Activated CD8-positive, alpha-beta memory T cell treated with anti-CD3 and anti-CD28 coated beads, Interleukin-2, amount 10 ng/mL, durations not matched to agents 7 days and 5 days (primary cell): ENCODE measurements around the gene NCKAP5. TPM values are rescaled to one million over a fixed set of nuclear protein-coding genes. Genes with fewer than 3 reads are reported as not detected.
"Not testable (repeated sequence)": the region's sequence is repeated elsewhere in the genome, so short reads cannot be mapped to it uniquely, and the experiment has no call there.

Experiments used
- ATAC-seq: fragments of 150-1000 bp; cut with Tn5 transposase; one replicate; pipeline ENCODE4 v1.10.0; 2021; ENCODE audit warnings: moderate library complexity
- CTCF ChIA-PET: fragments of 350-600 bp; sonication (Branson Sonifier 250); formaldehyde crosslinking; loops from one replicate; lab custom pipeline; 2021; ENCODE audit warnings: antibody characterized with exemption; lab: Charles Lee
- DNase-seq: peaks from one replicate; pipeline ENCODE4 v3.0.0-alpha.2; 2020
- H3K27ac Mint-ChIP-seq: one replicate; pipeline ENCODE4 v1.8.0; 2021; ENCODE audit warnings: mild to moderate bottlenecking, mixed read lengths
- H3K27me3 Mint-ChIP-seq: one replicate; pipeline ENCODE4 v1.8.0; 2021; ENCODE audit warnings: mixed read lengths
- H3K36me3 Mint-ChIP-seq: one replicate; pipeline ENCODE4 v1.8.0; 2021; ENCODE audit warnings: mild to moderate bottlenecking, mixed read lengths
- H3K4me1 Mint-ChIP-seq: one replicate; pipeline ENCODE4 v1.8.0; 2021; ENCODE audit warnings: mixed read lengths
- H3K4me3 Mint-ChIP-seq: one replicate; pipeline ENCODE4 v1.8.0; 2021; ENCODE audit warnings: mild to moderate bottlenecking, moderate library complexity, mixed read lengths
- H3K9me3 Mint-ChIP-seq: one replicate; pipeline ENCODE4 v1.8.0; 2022; ENCODE audit warnings: low read depth, mixed read lengths
- total RNA-seq, 2 experiments: library from RNA; stranded (reverse); gene quantifications; one replicate each; pipeline ENCODE4 v1.2.3, GENCODE V29; 2021

Gene NCKAP5
- total RNA-seq, 2 experiments from 2014 or later = not detected

DNA sequence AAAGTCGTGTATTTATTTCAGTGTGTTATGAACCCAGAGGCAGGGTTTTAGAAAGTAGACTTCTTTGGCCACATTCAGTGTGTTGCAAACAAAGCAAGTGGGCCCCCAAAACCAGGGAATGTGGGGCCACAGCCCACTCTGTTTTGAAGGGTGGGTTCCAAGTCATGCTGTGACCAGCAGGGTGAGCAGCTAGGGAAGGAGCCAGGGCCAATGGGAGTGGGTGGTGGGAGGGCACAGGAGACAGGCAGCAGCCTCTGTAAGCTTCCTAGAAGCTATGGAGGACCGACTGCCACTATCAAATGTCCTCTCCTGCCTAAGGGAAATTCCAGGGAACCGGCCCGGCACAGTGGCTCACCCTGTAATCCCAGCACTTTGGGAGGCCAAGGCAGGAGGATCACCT lies 847.9 kb downstream of the NCKAP5 start:
- Mint-ChIP-seq H3K4me3 (no peak overlapping the region), H3K9me3 (peaks cover 3% of the 10 kb centered on the region), H3K4me1 (no peaks in the 10 kb centered on the region), H3K36me3 (no peaks in the 10 kb centered on the region), H3K27ac (no peak overlapping the region), H3K27me3 (no peaks in the 10 kb centered on the region)
- no peak for DNase-seq
- ATAC-seq = no peak
- CTCF ChIA-PET = no interaction called here

DNA sequence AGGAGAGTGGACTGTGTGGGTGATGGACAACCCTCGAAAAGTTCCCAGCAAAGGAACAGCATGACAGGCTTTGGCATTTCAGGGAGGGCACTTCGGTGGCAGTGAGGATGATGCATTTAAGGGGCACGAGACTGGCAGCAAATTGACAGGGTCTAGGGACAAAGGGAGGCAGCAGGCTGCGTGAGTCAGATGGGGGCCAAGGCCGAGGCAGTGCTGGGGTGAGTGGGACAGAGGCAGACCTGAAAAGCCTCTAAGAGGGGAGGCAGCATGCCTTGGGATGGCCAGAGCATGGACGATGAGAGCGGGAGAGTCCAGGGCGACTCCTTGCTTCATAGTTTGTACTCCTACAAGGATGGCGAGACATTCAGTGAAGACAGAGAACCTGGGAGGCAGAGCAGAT lies 848.8 kb downstream of the NCKAP5 start:
- peaks cover 3% of the 10 kb centered on the region for H3K9me3 Mint-ChIP-seq
- H3K4me3 Mint-ChIP-seq = no peak overlapping the region
- no peak overlapping the region for H3K27ac Mint-ChIP-seq
- H3K4me1 Mint-ChIP-seq = no peaks in the 10 kb centered on the region
- no peak for ATAC-seq
- CTCF ChIA-PET = no interaction called here
- DNase-seq = no peak
- no peaks in the 10 kb centered on the region for H3K27me3 Mint-ChIP-seq
- H3K36me3 Mint-ChIP-seq = no peaks in the 10 kb centered on the region

DNA sequence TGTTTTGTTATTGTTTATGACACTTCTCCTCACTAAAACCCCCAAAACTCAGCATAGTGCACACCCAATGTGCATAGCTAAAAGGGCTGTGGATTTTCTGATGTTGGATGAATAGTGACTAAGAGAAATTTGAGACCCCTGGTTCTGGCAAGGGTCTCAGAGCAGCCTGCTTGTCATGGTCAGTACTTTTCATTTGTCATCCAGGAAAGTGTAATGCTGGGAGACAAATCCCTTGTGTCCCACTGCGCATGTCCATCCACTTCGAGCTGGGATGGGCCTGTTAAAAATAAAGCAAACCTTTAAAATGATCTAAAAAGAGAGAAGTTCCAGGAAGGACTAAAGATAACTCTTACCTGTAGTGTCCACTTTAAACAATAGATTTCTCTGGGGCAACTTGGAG lies 851.3 kb downstream of the NCKAP5 start:
- no peaks in the 10 kb centered on the region for H3K27me3 Mint-ChIP-seq
- no peaks in the 10 kb centered on the region for H3K4me1 Mint-ChIP-seq
- H3K27ac Mint-ChIP-seq = no peak overlapping the region
- H3K36me3 Mint-ChIP-seq = no peaks in the 10 kb centered on the region
- DNase-seq = no peak
- no peaks in the 10 kb centered on the region for H3K9me3 Mint-ChIP-seq
- CTCF ChIA-PET = no interaction called here
- H3K4me3 Mint-ChIP-seq = no peak overlapping the region
- no peak for ATAC-seq

DNA sequence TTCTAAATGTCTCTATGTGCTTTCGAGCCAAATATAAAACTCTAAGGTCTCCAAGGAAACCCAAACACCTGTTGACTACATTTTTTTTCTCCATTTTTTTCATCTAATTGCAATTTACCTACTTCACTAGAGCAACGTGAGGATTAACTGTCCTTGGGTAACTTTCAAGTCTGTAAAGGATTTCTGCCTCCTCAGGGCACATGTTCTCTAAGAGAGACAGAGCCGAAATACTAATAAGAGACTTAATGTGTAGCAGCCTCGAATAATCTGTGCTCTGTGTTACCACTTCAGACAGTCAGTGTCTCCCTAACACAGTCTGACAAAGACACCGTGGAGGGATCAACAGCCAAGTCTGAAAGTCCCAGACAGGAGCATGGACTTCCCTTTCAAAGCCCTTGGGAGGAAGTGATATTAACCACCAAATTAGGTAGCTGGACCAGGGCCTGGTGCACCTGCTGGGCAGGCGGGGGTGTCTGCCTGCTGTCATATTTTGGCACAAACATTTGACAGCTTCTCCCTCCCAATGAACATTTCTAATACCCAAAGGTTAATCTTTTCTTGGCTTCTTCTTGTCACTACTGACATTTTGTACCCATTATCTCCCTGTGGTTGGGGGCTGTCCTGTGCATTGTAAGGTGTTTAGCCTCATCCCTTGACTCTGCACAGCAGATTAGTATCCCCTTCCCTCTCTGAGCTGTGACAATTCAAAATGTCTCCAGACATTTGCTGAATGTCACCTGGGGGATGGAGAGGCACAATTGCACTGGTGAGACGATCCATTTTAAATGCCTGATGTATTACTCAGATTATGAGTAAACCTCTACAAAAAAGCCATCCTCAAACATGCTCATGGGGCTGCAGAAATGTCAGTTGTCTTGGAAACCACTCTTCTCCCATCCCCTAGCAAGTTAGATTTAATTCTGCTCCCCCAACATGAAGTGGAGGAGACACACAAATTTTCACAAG lies 852.6 kb downstream of the NCKAP5 start:
- CTCF ChIA-PET = no interaction called here
- Mint-ChIP-seq H3K36me3 (no peaks in the 10 kb centered on the region), H3K27me3 (no peaks in the 10 kb centered on the region), H3K9me3 (no peaks in the 10 kb centered on the region), H3K4me1 (no peaks in the 10 kb centered on the region), H3K4me3 (no peak overlapping the region), H3K27ac (no peak overlapping the region)
- ATAC-seq = no peak
- DNase-seq = no peak

DNA sequence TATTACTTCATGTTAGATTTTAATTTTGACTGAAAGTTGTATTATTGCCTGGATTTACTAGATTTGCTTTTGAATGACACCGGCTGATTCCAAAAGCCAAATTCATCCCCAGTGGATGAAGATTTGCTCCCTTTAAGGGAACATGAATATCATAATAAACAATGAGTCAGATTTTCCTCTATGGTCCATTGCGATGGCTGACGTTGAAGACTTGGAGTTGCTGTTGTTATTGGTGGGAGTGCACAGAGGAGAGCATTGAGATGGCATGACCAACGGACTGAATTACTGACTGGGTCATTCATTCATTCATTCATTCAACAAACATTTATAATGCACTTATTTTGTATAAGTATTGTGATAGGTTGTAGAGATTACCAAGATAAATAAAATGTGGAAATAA lies 864.9 kb downstream of the NCKAP5 start:
- no peaks in the 10 kb centered on the region for H3K27me3 Mint-ChIP-seq
- peaks cover 3% of the 10 kb centered on the region for H3K9me3 Mint-ChIP-seq
- CTCF ChIA-PET = no interaction called here
- no peak overlapping the region for H3K4me3 Mint-ChIP-seq
- DNase-seq = no peak
- no peaks in the 10 kb centered on the region for H3K36me3 Mint-ChIP-seq
- H3K27ac Mint-ChIP-seq = no peak overlapping the region
- no peaks in the 10 kb centered on the region for H3K4me1 Mint-ChIP-seq
- ATAC-seq = no peak

DNA sequence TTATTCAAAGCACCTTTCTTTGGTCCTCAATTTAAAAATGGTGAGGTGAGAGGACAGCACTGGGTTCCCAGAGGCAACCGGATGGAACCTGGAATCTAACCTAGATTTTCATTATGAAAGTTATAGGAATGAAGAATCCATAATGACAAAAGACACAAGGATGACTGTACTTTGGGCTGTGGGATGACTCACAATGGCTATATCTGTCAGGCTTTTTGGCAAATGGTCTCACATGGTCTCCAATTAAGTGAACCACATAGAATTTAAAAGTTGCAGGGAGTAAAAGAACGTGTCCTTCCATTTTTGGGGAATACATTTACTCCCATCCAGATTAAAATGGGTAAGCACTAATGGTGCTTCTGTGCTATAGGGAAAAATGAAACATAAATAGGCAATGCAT lies 866.5 kb downstream of the NCKAP5 start:
- H3K4me3 Mint-ChIP-seq = no peak overlapping the region
- DNase-seq = no peak
- H3K4me1 Mint-ChIP-seq = no peaks in the 10 kb centered on the region
- CTCF ChIA-PET = no interaction called here
- ATAC-seq = no peak
- H3K27me3 Mint-ChIP-seq = no peaks in the 10 kb centered on the region
- no peak overlapping the region for H3K27ac Mint-ChIP-seq
- H3K36me3 Mint-ChIP-seq = no peaks in the 10 kb centered on the region
- H3K9me3 Mint-ChIP-seq = peaks cover 3% of the 10 kb centered on the region

DNA sequence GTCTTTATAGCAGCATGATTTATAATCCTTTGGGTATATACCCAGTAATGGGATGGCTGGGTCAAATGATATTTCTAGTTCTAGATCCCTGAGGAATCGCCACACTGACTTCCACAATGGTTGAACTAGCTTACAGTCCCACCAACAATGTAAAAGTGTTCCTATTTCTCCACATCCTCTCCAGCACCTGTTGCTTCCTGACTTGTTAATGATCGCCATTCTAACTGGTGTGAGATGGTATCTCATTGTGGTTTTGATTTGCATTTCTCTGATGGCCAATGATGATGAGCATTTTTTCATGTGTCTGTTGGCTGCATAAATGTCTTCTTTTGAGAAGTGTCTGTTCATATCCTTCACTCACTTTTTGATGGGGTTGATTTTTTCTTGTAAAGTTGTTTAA lies 868.5 kb downstream of the NCKAP5 start:
- DNase-seq, H3K4me3 Mint-ChIP-seq, ATAC-seq, H3K27ac Mint-ChIP-seq, H3K4me1 Mint-ChIP-seq, H3K36me3 Mint-ChIP-seq, CTCF ChIA-PET, H3K9me3 Mint-ChIP-seq, H3K27me3 Mint-ChIP-seq: not testable (repeated sequence)

DNA sequence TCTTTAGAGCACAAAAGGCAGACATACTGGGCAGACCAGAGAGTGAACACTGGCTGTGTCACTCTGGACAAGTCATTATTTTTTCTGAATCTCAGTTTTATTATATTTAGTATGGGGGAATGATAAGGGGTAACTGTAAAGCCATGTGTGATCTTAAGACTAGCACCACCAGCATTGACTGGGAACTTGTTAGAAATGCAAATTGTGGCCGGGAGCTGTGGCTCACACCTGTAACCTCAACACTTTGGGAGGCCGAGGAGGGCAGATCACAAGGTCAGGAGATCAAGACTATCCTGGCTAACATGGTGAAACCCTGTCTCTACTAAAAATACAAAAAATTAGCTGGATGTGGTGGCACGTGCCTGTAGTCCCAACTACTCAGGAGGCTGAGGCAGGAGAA lies 869.9 kb downstream of the NCKAP5 start:
- H3K27ac Mint-ChIP-seq, H3K36me3 Mint-ChIP-seq, CTCF ChIA-PET: not testable (repeated sequence)

DNA sequence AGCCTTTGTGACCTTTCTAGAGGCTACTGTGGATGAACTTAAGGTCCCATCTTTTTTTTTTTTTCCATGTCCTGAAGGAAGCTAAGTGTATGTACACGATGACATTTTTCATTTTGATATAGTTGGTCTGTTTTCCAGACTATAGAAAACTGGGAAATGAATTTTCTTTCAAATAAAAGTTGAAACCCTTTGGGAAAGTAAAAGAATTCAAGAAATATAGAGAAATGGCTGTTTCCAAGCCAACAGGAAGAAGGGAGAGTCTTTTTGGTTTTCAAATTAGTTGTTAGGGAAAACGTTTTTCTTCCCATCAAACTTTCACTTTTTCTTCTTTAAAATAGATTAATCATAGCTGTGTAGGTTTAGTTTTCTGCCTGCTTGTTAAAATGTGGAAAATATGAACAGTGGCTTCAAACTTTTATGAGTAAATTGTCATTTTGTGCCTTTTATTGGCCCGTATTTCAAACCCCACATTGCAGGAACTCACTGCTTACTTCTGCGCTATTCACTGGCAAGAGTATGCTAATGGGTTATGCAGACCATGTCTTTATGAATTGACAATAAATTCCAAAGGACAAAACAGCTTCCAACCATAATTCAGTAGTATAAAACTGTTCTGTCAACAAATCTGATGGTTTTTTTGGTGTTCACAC lies 870.6 kb downstream of the NCKAP5 start:
- Mint-ChIP-seq H3K4me3 (no peak overlapping the region), H3K36me3 (no peaks in the 10 kb centered on the region), H3K4me1 (no peaks in the 10 kb centered on the region), H3K9me3 (peaks cover 4% of the 10 kb centered on the region), H3K27me3 (no peaks in the 10 kb centered on the region), H3K27ac (no peak overlapping the region)
- DNase-seq (no peak), ATAC-seq (no peak)
- CTCF ChIA-PET = no interaction called here

More for the DNA sequence above, 869.9 kb downstream of the NCKAP5 start:
- not testable (repeated sequence) for H3K9me3 Mint-ChIP-seq, H3K27me3 Mint-ChIP-seq, ATAC-seq, H3K4me1 Mint-ChIP-seq, DNase-seq, H3K4me3 Mint-ChIP-seq

DNA sequence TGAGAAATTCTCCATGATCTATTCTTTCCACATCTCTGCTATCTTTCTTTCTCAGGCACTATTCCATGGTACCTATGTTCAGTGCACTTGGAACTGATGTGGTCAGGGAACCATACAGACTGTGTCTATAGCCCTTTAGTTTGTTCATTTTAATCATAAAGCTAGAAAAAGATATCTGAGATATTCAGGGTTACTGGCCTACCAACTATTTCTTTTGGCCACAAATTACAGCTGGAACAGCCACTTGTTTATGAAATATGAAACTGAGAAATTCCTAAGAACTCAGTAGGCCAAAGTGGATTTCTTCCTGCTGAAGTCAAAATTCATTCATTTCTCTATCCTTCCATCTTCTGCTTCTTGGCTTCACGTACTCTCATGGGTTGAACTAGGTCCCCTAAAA lies 875.4 kb downstream of the NCKAP5 start:
- no peak overlapping the region for H3K4me3 Mint-ChIP-seq
- H3K4me1 Mint-ChIP-seq = no peaks in the 10 kb centered on the region
- H3K27me3 Mint-ChIP-seq = no peaks in the 10 kb centered on the region
- DNase-seq (no peak), ATAC-seq (no peak)
- H3K9me3 Mint-ChIP-seq = peaks cover 4% of the 10 kb centered on the region
- no peaks in the 10 kb centered on the region for H3K36me3 Mint-ChIP-seq
- H3K27ac Mint-ChIP-seq = no peak overlapping the region
- CTCF ChIA-PET = no interaction called here

DNA sequence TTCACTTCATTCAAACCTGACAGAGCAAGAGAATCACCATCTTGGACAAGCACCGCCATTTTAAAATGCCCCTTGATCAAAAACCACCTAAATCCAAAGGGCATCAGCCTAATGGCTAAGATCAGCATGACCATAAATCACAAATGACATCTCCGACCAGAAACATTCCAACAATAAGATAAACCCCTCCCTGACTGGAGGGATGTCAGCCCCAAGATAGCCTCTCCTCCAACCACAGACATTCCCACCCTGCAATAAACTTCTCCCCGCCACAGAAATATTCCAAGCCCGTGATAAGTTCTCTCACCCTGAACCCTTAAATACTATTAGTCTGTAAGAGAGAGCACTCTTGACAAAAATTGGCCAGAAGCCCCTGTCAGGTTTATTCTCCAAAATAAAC lies 876.7 kb downstream of the NCKAP5 start:
- H3K36me3 Mint-ChIP-seq = no peaks in the 10 kb centered on the region
- CTCF ChIA-PET = no interaction called here
- no peaks in the 10 kb centered on the region for H3K4me1 Mint-ChIP-seq
- H3K9me3 Mint-ChIP-seq = peaks cover 4% of the 10 kb centered on the region
- no peak overlapping the region for H3K4me3 Mint-ChIP-seq
- DNase-seq (no peak), ATAC-seq (no peak)
- H3K27me3 Mint-ChIP-seq = no peaks in the 10 kb centered on the region
- no peak overlapping the region for H3K27ac Mint-ChIP-seq

DNA sequence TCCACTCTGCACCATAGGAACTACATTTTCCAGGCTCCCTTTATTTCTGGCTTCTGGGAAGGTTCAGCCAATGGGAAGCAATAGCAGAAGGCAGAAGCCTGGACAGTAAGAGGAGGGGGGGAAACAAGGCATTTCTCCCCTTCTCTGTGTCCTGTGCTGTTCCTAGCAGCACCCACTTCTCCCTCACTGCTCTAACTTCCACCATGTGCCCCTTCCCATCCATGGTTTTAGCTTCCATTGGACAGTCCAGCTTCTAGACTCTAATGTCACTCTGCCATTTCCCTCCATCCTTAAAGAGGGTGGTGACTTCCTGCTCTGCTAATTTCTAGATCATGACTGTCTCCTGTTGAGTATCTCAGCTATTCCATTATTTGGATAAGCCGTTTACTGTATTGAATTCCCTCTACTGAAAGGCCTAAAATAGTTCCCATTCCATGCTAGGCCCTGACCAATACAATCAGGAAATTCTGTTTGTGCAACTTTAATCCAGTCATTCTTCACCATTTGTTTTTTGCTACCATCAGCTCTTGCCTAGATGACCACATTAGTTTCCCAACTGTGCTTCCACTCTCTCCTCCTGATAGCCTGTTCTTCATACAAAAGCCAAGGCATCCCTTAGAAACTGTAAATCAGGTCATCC lies 877.5 kb downstream of the NCKAP5 start:
- Mint-ChIP-seq H3K27ac (no peak overlapping the region), H3K36me3 (no peaks in the 10 kb centered on the region), H3K27me3 (no peaks in the 10 kb centered on the region), H3K4me3 (no peak overlapping the region), H3K4me1 (no peaks in the 10 kb centered on the region), H3K9me3 (peaks cover 4% of the 10 kb centered on the region)
- no peak for DNase-seq
- ATAC-seq = no peak
- CTCF ChIA-PET = no interaction called here

DNA sequence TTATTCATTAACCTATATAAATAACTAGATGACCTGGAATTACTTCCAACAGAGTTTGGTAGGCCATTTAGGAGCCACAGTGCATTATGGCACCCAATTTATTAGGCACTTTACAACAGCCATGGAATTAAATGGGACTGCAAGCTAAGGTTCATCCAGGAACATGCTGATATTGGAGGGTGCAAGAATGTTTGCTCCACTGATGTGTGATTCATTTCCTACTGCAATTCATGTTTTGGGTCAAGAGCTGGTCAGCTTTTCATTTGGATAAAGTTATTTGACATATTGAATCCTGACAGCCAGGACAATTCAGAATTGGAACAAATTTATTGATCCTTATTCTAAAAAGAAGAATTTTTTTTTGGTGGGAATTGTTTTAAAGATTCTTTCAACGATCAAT lies 886.5 kb downstream of the NCKAP5 start:
- CTCF ChIA-PET = no interaction called here
- no peak overlapping the region for H3K4me3 Mint-ChIP-seq
- H3K36me3 Mint-ChIP-seq = no peaks in the 10 kb centered on the region
- no peak for DNase-seq
- H3K27ac Mint-ChIP-seq = no peak overlapping the region
- ATAC-seq = no peak
- no peaks in the 10 kb centered on the region for H3K27me3 Mint-ChIP-seq
- no peaks in the 10 kb centered on the region for H3K9me3 Mint-ChIP-seq
- no peaks in the 10 kb centered on the region for H3K4me1 Mint-ChIP-seq

DNA sequence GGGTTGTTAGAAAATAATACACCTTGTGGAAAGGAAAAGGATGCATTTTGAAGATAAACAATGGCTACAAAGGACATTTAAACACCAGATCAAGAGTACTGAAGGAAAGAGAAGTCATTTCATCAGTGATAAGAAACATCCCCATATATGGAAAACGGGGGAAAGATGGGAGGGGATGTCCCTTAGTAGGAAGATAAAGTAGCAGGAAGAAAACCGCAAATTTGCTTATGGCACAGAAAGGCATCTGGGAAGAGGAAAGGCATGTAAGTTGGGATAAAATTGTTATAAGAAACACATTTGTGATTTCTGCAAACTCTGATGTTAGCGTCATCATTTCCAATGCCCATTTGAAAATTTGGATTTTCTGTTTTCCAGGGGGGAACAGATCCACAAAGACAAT lies 887.7 kb downstream of the NCKAP5 start:
- DNase-seq = no peak
- CTCF ChIA-PET = no interaction called here
- no peak overlapping the region for H3K27ac Mint-ChIP-seq
- H3K4me1 Mint-ChIP-seq = no peaks in the 10 kb centered on the region
- no peaks in the 10 kb centered on the region for H3K9me3 Mint-ChIP-seq
- no peaks in the 10 kb centered on the region for H3K27me3 Mint-ChIP-seq
- H3K36me3 Mint-ChIP-seq = no peaks in the 10 kb centered on the region
- H3K4me3 Mint-ChIP-seq = no peak overlapping the region
- no peak for ATAC-seq
